Loucy (cell line): ENCODE results near the gene TSACC.

Experiments used
- CTCF ChIP-seq: fragments of 200-600 bp; sonication (generic); conservative IDR thresholded peaks from 2 replicates; pipeline ENCODE4 v1.5.1; 2014; ENCODE audit warnings: mild to moderate bottlenecking, antibody characterized with exemption, low read length
- EZH2phosphoT487 ChIP-seq: fragments of 200-600 bp; IDR thresholded peaks from 2 replicates; pipeline ENCODE4 v1.6.1; 2018; ENCODE audit warnings: antibody characterized with exemption, mild to moderate bottlenecking, moderate library complexity, borderline replicate concordance

GRCh38 chr1:156316909-156317308 is 21.4 kb upstream of the TSACC start:
- TF ChIP-seq CTCF, result no peak
- TF ChIP-seq EZH2phosphoT487, result no peak
